ENCODE data around the gene TLX2. TPM values are rescaled to one million over a fixed set of nuclear protein-coding genes. Genes with fewer than 3 reads are reported as not detected.
A peak's percentile ranks its signal among the peaks of the same experiment; 100 is the strongest.

The TLX2 gene
- total and polyA plus RNA-seq, 2 of the 13 experiments (the other 11 are each of a cell fraction or from before 2014, with no cell fraction given) = 0.05 to 0.20 TPM

DNA sequence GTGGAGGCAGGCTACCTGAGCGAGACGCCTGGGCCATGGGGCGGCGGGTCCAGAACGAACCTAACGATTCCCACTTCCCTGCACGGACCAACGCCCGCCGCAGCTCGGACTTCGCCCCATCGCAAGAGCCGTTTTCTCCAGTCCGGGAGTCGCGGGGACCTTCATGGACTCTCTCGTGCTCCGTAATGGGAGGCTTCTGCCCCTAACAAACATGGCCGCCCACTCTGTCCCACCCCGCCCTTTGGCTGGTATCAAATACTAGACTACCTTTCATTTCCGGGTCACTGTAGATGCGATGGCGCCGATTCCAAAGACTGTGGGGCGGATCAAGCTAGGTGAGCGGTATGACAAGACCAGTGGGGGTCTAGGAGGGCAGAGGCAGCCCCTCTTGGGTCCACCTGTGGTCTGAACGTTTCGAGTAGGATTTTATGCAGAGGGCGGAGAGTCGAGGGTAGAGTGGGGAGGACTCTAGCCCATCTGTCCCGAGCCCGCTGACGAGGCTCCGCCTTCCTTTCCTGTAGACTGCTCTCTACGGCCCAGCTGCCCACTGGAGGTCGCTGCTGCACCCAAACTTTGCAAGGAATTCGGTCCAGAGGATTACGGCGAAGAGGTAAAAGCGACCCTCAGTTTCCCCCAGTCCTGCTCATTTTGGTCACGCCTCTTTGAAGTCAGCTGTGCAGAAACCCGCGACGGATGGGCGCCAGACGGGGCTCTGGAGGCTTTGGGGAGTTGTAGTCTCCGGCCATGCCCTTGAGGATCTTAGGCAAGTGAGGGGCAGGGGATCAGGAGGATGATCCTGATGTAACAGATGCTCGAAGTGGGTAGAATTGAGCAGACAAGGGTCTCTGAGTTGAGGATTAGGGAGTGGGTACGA, 31.2 kb upstream of the TLX2 start, which contains the start of the genes CCDC142 and TTC31 (continued):
- TF ChIP-seq SP2 (CRISPR knock-in tag; IDR thresholded peaks at IDR 0.05) (peak; percentile 67), JUND (CRISPR knock-in tag; IDR thresholded peaks at IDR 0.05) (no peak), LCORL (IDR thresholded peaks at IDR 0.05) (no peak), LCORL (CRISPR knock-in tag; IDR thresholded peaks at IDR 0.05) (peak; percentile 83), JDP2 (CRISPR knock-in tag; IDR thresholded peaks at IDR 0.05; ENCODE audit: borderline replicate concordance) (0 out of 2 replicates have a peak, but pooled peaks have one; percentile 56), ZSCAN25 (CRISPR knock-in tag; IDR thresholded peaks at IDR 0.05) (peak; percentile 73; the same call in 1 of the 2 replicates), ZSCAN12 (CRISPR knock-in tag; IDR thresholded peaks at IDR 0.05) (no peak; the same call in 1 of the 2 replicates), ZNF530 (CRISPR knock-in tag; IDR thresholded peaks at IDR 0.05; ENCODE audit: low read depth) (no peak), JUN (CRISPR knock-in tag; IDR thresholded peaks at IDR 0.05) (peak; percentile 18; the same call in 1 of the 2 replicates), STAT5B (CRISPR knock-in tag; IDR thresholded peaks at IDR 0.05) (no peak), HHEX (CRISPR knock-in tag; IDR thresholded peaks at IDR 0.05) (peak; percentile 58; the same call in 1 of the 2 replicates), SMAD1 (CRISPR knock-in tag; IDR thresholded peaks at IDR 0.05; ENCODE audit: borderline replicate concordance, low read depth) (peak; percentile 92; the same call in 1 of the 2 replicates), POLR2A (IDR thresholded peaks at IDR 0.05; ENCODE audit: insufficient read depth in 1 of 2, low read depth in 2 of 2, low read length in 2 of 2) (peak; percentile 75 to 89), NCOA2 (CRISPR knock-in tag; IDR thresholded peaks at IDR 0.05) (0 out of 2 replicates have a peak, but pooled peaks have one; percentile 10), RORA (CRISPR knock-in tag; IDR thresholded peaks at IDR 0.05) (no peak), ATM (IDR thresholded peaks at IDR 0.05; ENCODE audit: borderline replicate concordance) (no peak), SIX1 (CRISPR knock-in tag; IDR thresholded peaks at IDR 0.05; ENCODE audit: borderline replicate concordance) (peak; percentile 92), KLF9 (CRISPR knock-in tag; IDR thresholded peaks at IDR 0.05; ENCODE audit: low read depth) (no peak)
- TF ChIP-seq, protein P1, sequence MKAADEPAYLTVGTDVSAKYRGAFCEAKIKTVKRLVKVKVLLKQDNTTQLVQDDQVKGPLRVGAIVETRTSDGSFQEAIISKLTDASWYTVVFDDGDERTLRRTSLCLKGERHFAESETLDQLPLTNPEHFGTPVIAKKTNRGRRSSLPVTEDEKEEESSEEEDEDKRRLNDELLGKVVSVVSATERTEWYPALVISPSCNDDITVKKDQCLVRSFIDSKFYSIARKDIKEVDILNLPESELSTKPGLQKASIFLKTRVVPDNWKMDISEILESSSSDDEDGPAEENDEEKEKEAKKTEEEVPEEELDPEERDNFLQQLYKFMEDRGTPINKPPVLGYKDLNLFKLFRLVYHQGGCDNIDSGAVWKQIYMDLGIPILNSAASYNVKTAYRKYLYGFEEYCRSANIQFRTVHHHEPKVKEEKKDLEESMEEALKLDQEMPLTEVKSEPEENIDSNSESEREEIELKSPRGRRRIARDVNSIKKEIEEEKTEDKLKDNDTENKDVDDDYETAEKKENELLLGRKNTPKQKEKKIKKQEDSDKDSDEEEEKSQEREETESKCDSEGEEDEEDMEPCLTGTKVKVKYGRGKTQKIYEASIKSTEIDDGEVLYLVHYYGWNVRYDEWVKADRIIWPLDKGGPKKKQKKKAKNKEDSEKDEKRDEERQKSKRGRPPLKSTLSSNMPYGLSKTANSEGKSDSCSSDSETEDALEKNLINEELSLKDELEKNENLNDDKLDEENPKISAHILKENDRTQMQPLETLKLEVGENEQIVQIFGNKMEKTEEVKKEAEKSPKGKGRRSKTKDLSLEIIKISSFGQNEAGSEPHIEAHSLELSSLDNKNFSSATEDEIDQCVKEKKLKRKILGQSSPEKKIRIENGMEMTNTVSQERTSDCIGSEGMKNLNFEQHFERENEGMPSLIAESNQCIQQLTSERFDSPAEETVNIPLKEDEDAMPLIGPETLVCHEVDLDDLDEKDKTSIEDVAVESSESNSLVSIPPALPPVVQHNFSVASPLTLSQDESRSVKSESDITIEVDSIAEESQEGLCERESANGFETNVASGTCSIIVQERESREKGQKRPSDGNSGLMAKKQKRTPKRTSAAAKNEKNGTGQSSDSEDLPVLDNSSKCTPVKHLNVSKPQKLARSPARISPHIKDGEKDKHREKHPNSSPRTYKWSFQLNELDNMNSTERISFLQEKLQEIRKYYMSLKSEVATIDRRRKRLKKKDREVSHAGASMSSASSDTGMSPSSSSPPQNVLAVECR (CRISPR knock-in tag; IDR thresholded peaks at IDR 0.05; ENCODE audit: borderline replicate concordance) = peak; percentile 95
- TF ChIP-seq, protein P2, sequence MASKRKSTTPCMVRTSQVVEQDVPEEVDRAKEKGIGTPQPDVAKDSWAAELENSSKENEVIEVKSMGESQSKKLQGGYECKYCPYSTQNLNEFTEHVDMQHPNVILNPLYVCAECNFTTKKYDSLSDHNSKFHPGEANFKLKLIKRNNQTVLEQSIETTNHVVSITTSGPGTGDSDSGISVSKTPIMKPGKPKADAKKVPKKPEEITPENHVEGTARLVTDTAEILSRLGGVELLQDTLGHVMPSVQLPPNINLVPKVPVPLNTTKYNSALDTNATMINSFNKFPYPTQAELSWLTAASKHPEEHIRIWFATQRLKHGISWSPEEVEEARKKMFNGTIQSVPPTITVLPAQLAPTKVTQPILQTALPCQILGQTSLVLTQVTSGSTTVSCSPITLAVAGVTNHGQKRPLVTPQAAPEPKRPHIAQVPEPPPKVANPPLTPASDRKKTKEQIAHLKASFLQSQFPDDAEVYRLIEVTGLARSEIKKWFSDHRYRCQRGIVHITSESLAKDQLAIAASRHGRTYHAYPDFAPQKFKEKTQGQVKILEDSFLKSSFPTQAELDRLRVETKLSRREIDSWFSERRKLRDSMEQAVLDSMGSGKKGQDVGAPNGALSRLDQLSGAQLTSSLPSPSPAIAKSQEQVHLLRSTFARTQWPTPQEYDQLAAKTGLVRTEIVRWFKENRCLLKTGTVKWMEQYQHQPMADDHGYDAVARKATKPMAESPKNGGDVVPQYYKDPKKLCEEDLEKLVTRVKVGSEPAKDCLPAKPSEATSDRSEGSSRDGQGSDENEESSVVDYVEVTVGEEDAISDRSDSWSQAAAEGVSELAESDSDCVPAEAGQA (IDR thresholded peaks at IDR 0.05; ENCODE audit: low read depth) = peak; percentile 92
- TF ChIP-seq, protein P2 (CRISPR knock-in tag; IDR thresholded peaks at IDR 0.05; ENCODE audit: borderline replicate concordance) = no peak

Measured in HepG2 (cell line).